RCC 7860 (cell line): ENCODE results near the gene TMEM217.
"Not testable (repeated sequence)": the region's sequence is repeated elsewhere in the genome, so short reads cannot be mapped to it uniquely, and the experiment has no call there.

Experiments
- DNase-seq: peaks from one replicate; pipeline ENCODE4 v3.0.0-alpha.2; 2015; ENCODE audit warnings: low spot score
- FAIRE-seq: peaks from 2 replicates; lab custom pipeline; 2012; peaks lifted over from hg19 to GRCh38; lab: Jason Lieb, UNC

The TMEM217 gene

DNA sequence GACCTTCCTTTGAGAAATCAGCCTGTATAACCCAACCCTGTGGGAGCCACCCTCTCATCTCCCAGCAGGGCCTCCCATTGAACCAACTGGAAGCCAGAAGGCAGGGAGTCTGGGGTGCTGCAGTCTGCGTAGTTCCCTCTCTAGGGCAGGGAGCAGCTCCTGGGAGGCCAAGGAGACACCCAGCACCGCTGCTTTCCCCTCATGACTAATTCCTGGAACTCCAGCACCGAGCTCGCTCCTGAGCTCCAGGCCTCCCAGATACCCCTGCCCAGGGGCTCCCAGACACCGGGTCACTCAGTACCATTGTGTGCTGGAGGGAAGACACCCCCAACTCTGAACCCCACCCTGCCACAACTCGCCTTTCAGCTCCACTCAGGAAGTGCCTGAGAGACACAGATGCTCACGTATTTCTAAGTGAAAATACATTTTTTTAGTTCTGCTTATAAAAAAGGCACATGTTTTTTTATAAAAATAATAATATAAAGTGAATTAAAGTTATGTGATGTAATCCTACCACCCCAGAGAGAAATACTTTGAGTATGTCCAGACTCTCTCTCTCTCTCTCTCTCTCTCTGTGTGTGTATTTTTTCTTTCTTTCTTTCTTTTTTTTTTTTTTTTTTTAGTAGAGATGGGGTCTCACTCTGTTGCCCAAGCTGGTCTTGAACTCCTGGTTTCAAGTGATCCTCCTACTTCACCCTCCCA, 70.5 kb downstream of the TMEM217 start:
- FAIRE-seq (no peak), DNase-seq (no peak)

DNA sequence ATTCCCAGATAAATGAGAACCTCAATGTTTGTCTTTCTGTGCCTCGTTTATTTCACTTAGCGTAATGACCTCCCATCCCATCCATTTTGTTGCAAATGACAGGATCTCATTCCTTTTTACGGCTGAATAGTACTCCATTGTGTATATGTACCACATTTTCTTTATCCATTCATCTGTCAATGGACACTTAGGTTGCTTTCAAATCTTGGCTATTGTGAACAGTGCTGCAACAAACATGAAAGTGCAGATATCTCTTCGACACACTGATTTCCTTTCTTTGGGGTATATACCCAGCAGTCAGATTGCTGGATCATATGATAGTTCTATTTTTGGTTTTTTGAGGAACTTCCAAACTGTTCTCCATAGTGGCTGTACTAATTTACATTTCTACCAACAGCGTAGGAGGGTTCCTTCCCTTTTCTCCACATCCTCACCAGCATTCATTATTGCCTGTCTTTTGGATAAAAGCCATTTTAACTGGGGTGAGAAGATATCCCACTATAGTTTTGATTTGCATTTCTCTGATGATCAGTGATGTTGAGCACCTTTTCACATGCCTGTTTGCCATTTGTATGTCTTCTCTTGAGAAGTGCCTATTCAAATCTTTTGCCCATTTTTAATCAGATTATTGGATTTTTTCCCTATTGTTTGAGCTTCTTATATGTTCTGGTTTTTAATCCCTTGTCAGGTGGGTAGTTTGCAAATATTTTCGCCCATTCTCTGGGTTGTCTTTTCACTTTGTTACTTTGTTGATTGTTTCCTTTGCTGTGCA, 71.8 kb downstream of the TMEM217 start:
- not testable (repeated sequence) for DNase-seq, FAIRE-seq

DNA sequence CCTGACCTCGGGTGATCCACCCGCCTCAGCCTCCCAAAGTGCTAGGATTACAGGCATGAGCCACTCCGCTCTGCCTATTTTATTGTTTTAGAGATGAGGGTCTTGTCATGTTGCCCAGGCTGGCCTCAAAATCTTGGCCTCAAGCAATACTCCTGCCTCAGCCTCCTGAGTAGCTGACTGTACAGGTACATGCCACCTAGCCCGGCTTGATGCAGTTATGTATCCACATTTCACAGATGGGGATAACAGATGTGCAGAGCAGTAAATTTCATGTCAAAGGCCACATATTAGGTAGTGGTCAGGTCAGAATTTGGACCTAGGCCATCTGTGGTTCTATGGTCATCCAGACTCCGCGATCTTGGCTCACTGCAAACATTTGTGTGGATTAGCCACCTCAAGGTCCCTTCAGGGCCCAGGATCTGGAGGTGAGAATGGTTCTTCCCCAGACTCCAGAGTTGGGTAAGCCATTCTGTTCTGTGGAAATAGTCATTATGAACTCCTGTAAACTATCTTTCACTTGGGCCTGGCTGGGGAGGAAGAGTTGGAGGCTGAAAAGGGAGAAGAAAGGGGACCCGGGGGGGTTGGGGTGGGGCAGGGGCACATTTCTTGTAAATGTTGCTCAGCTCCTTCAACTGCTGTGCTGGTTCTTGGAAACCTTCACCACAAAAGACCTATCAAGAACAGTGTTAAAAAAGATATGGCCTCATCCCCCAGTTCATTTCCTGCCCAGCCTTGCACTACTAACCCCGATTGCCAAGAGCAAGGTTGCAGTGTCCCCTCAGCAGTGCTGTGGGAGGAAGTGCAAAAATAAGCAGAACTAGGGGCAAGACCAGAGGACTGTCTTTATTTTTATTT, 75.0 kb downstream of the TMEM217 start:
- no peak for DNase-seq
- no peak for FAIRE-seq

DNA sequence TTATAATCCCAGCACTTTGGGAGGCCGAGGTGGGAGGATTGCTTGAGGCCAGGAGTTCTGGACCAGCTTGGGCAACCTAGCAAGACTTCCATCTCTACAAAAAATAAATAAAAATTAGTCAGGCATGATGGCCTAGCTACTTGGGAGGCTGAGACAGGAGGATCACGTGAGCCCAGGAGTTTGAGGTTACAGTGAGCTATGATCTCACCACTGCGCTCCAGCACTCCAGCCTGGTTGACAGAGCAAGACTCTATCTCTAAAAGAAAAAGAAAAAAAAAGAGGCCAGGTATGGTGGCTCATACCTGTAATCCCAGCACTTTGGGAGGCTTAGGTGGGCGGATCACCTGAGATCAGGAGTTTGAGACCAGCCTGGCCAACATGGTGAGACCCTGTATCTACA, 77.3 kb downstream of the TMEM217 start:
- DNase-seq, FAIRE-seq: not testable (repeated sequence)

DNA sequence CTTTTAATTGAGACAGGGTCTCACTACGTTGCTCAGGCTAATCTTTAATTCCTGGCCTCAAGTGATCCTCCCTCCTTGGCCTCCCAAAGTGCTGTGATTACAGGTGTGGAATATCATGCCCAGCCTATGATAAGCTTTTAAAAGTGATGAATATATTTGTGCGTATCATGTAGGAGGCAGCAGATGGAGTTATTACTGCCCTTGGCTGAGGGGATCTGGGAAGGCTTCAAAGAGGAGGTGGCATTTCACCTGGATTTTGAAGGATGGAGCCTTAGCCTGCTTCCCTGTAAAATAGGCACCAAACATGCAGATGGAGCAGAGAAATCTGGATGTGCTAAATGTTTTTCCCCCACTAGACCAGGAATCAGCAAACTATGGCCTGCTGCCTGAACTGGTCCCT, 77.9 kb downstream of the TMEM217 start:
- DNase-seq (no peak), FAIRE-seq (no peak)

DNA sequence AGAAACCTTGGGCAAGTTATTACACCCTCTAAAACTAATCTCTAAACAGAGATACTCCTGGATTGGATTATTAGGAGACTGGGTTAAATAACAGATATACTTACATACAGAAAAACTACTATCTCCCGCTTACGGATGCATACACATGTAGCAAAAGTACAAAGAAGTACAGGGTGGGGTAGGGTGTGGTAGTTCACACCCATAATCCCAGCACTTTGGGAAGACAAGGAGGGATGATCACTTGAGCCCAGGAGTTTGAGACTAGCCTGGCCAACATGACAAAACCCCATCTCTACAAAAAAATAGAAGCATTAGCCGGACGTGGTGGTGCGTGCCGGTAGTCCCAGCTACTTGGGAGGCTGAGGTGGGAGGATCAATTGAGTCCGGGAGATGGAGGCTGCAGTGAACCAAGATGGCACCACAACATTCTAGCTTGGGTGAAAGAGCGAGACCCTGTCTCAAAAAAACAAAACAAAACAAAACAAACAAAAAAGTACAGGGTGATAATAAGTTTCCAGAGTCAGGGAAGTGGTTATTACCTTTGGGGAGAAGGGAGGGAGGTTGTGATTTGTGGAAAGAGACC, 79.9 kb downstream of the TMEM217 start:
- DNase-seq (no peak), FAIRE-seq (no peak)

DNA sequence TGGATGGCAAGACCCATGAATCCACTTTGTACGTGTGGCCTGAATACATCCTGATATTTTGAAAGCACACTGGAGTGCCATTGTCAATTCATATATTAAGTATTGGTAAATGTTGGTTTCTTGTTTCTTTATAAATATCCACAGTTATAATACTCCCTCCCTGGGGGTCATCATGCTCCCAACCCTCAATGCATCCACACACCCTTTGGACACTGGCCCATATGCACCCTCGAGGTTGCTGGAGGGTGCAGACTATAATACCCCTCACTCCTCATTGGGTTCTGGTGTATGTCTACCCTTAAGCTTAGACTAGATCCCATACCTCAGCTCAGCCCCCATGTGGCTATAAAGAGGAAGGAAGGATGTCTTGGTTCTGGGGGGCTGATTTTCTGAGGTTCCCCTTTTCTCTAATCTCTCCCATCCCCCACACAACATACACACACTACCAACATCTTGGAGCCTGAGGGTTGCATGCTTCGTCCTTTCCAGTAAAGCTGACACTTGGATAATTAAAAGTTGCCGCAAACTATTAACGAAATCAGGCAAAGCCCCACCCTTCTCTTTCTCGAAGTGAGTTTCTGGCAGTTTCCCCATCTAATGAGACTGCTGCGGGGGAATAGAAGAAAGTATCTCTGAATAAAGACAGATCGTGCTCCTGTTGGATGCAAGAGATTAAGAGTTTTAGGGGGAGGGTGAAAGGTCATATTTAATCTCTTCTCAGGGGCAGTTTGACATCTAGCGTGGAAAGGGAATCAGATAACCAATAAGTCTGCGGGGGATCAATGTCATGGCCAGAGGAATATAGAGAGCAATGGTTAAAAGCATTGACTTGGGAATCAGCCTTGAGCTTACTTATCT, 80.6 kb downstream of the TMEM217 start:
- no peak for FAIRE-seq
- DNase-seq: no peak

DNA sequence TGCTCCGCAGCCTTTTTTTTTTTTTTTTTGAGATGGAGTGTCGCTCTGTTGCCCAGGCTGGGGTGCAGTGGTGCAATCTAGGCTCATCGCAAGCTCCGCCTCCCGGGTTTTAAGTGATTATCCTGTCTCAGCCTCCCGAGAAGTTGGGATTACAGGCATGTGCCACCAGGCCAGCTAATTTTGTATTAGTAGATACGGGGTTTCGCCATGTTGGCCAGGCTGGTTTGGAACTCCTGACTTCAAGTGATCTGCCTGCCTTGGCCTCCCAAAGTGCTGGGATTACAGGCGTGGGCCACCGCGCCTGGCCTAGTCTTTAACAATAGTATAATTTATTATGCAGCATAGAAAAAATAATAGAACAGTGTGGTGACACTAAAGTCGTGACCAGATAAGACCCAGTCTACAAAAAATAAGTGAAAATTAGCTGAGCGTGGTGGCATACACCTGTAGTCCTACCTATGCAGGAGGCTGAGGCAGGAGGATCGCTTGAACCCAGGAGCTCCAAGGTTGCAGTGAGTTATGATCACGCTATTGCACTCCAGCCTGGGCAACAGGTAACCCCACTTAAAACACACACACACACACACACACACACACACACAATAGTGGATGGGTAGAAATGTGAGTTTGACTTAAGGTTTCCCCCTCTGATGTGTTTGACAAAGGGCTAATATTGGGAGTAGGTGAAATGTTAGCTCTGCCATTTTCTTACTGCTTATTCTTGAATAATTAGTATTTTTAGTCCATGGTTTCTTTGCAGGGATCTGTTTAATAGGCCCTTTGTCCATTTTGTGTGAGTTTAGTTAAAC, 81.5 kb downstream of the TMEM217 start:
- DNase-seq (no peak), FAIRE-seq (no peak)

DNA sequence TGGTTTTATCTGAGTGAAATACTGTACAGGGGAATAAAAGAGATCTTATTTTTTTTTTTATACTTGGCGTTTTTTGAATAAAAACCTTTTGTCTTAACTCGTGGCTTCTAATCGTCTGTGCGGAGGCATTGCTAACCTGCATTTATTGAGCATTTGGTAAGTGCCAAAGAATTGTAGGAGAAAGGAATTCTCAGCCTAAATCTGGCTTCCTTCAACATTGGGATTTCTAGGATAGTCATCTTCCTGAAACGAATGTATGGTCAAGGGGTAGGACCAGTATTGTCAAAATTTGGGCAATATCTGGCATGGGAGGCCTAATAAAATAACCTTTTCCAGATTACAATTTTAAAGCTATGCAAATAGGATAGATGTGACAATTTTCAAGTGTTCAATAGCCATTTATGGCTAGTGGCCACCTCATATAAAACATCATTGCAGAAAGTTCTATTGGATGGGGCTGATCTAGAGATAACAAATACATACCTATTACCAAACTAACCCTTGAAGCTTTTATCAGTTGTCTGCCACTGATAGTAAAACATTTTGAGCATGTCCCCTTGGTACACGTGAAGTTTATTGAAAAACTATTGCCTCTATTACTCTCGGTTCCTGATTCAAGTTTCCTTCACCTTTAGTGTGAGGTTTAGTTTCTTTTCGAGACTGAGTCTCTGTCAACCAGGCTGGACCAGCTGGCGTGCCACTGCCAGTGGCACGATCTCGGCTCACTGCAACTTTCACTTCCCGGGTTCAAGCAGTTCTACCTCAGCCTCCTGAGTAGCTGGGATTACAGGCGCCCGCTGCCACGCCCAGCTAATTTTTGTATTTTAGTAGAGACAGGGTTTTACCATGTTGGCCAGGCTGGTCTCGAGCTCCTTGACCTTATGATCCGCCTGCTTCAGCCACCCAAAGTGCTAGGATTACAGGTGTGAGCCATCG, 82.3 kb downstream of the TMEM217 start:
- no peak for FAIRE-seq
- no peak for DNase-seq

DNA sequence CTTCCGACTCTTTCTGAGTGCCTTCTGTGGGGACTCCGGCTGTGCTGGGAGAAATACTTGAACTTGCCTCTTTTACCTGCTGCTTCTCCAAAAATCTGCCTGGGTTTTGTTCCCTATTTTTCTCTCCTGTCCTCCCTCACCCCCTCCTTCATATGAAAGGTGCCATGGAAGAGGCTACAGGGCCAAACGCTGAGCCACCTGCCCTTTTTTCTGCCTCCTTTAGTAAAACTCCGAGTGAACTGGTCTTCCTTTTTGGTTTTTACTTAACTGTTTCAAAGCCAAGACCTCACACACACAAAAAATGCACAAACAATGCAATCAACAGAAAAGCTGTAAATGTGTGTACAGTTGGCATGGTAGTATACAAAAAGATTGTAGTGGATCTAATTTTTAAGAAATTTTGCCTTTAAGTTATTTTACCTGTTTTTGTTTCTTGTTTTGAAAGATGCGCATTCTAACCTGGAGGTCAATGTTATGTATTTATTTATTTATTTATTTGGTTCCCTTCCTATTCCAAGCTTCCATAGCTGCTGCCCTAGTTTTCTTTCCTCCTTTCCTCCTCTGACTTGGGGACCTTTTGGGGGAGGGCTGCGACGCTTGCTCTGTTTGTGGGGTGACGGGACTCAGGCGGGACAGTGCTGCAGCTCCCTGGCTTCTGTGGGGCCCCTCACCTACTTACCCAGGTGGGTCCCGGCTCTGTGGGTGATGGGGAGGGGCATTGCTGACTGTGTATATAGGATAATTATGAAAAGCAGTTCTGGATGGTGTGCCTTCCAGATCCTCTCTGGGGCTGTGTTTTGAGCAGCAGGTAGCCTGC, 83.2 kb downstream of the TMEM217 start:
- FAIRE-seq (no peak), DNase-seq (no peak)

DNA sequence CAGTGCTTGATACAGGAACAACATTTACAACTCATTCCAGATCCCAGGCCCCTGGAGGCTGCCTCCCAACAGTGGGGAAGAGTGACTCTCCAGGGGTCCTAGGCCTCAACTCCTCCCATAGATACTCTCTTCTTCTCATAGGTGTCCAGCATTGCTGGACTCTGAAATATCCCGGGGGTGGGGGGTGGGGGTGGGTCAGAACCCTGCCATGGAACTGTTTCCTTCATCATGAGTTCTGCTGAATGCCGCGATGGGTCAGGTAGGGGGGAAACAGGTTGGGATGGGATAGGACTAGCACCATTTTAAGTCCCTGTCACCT, 83.8 kb downstream of the TMEM217 start:
- FAIRE-seq: no peak
- DNase-seq: no peak

DNA sequence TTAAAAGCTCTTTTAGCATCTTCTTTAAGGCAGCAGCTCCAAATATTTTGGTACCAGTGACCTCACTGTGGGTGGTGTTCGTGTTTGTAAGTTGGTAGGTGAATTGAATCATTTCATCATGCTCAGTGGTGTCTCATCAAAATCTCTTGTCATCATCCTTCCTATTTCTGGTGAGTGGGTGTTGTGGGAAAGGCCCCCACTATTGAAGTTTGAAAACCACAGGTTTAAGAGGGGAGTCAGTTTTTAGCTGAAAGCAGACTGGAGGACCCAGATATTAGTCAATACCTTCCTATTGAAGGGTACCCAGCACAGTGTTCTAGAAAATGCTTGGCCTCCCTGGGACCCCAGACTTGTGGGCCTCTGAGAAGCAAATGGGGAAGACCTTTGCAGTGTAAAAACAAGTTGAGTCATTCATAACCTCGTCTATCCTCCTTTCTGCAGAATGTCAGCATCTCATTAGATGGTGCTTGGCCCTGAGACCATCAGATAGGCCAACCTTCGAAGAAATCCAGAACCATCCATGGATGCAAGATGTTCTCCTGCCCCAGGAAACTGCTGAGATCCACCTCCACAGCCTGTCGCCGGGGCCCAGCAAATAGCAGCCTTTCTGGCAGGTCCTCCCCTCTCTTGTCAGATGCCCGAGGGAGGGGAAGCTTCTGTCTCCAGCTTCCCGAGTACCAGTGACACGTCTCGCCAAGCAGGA, 84.3 kb downstream of the TMEM217 start:
- FAIRE-seq (no peak), DNase-seq (no peak)

DNA sequence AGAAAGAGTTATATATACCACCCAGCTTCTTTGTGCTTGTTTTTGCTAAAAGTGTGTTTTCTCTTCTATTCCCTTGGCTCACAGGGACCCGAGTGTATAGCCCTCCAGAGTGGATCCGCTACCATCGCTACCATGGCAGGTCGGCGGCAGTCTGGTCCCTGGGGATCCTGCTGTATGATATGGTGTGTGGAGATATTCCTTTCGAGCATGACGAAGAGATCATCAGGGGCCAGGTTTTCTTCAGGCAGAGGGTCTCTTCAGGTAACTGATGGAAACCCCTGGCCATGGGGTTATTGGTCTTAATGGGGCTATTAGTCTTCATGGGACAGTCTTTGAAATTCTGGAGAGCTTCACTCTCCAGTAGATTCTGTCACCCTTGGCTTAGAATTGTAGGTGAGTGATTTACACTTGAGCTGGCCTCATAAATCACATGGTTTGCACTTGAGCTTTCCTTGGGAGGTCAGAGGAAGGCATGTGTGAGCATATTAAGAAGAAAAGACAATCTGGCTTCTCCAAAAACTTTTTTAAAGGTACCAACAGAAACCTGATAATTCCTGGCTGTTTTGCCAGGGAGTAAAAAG, 84.9 kb downstream of the TMEM217 start:
- DNase-seq: no peak
- no peak for FAIRE-seq

DNA sequence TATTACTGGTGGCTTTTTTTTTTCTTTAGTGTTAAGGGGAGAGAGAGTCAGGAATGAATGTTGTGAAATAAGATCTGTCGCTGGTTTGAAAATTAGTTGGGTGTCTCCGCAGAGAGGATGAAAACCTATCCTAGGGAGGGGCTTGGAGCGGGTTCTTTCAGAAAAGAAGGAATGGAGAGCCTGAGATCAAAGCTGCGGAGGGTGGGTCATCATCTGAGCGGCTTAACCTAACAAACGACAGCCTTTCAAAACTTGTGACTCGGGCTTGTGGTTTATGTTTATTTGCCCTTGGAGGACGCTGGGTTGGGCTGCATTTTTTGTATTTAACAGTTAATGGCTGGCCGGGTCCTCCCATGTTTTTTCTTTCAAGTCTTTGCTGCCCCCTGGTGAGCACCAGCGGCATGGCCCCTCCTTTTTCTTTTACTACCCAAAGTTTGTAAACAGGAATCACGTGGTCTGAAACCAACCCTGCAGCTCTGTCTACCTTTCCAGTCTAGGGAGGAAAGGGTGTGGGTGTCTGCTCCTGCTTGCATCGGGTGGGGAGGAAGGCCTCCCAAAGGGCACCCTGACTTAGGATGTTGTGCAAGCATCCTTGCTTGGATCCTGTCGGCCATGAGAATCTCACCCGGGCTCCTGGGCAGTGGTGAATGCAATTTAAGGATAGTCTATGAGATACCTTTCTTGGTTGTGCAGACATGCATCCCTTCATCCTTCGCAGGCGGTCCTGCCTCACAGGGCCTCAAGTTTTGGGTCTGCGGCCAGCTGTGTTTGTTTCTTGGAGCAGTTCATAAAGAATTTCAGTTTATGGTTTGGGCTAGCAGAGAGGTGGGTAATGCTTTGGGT, 85.8 kb downstream of the TMEM217 start:
- peak; percentile 70 for FAIRE-seq
- DNase-seq: peak; percentile 78

DNA sequence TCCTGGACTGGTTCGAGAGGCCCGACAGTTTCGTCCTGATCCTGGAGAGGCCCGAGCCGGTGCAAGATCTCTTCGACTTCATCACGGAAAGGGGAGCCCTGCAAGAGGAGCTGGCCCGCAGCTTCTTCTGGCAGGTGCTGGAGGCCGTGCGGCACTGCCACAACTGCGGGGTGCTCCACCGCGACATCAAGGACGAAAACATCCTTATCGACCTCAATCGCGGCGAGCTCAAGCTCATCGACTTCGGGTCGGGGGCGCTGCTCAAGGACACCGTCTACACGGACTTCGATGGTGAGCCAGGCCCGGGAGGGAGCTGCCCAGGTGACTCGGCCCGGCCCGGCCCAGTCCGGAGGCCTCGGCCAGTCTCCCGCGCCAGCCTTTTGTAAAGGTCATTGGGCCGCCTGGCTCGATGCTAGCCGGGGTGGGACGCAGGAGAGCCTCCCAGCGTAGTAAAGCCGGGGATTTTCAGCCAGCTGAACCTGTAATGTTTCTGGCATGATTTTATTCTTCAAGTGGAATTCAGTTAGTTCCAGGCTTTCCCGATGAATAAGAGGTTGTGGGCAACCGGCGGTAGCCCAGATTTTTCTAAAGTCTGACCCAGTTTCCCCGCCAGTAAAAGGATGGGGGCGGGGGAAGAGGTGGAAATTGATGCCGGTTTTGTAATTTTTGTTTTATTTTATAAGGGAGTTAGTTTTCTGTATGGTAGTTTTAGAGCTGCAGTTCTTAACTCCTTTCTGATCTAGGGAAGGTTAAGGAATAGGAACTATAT, 86.6 kb downstream of the TMEM217 start:
- no peak for FAIRE-seq
- peak; percentile 41 for DNase-seq
